Thoracic aorta (tissue), 2 donors: ENCODE results near the gene MEPCE. TPM values are rescaled to one million over a fixed set of nuclear protein-coding genes. Genes with fewer than 3 reads are reported as not detected.
A peak's percentile ranks its signal among the peaks of the same experiment; 100 is the strongest.

Source experiments
- ATAC-seq: fragments of 150-250 bp; one replicate; pipeline ENCODE4 v1.8.0; 2017; ENCODE audit warnings: low read depth; ENCODE audit not compliant: insufficient number of reproducible peaks, low FRiP score
- DNase-seq: peaks from one replicate; pipeline ENCODE4 v3.0.0-alpha.2; 2020; ENCODE audit warnings: low spot score
- H3K27ac ChIP-seq, 2 donors: fragments of 200-600 bp; sonication (generic); 1 replicate in 1 of 2; 2 replicates in 1 of 2; pipeline ENCODE4 v1.5.1; 2016; ENCODE audit warnings: mild to moderate bottlenecking in 2 of 2, moderate library complexity in 2 of 2
- H3K27me3 ChIP-seq: fragments of 200-600 bp; sonication (generic); replicated peaks from 2 replicates; pipeline ENCODE4 v1.6.0; 2016; ENCODE audit warnings: mild to moderate bottlenecking; ENCODE audit not compliant: insufficient read depth
- H3K36me3 ChIP-seq: fragments of 200-600 bp; sonication (generic); one replicate; pipeline ENCODE4 v1.5.1; 2016
- H3K4me1 ChIP-seq, 2 donors: fragments of 200-600 bp; sonication (generic); 1 replicate in 1 of 2; 2 replicates in 1 of 2; pipeline versions ENCODE4 v1.5.1 to v1.6.0; 2016; ENCODE audit warnings: low read depth in 2 of 2, mild to moderate bottlenecking in 1 of 2; ENCODE audit not compliant: control insufficient read depth in 1 of 2
- H3K4me3 ChIP-seq: fragments of 200-600 bp; sonication (generic); 2 replicates; pipeline ENCODE4 v1.5.1; 2016; ENCODE audit warnings: mild to moderate bottlenecking
- H3K9me3 ChIP-seq: fragments of 200-600 bp; sonication (generic); 2 replicates; pipeline ENCODE4 v1.5.1; 2016
- CTCF ChIP-seq: fragments of 200-600 bp; sonication (generic); IDR thresholded peaks from one replicate; pipeline ENCODE4 v1.5.1; 2019; ENCODE audit warnings: antibody characterized with exemption
- total RNA-seq, 2 donors: library from RNA; depleted of rRNA; stranded (reverse); fragments of >200 nt; gene quantifications; one replicate each; pipeline versions ENCODE4 v1.1.0 to v1.2.3, GENCODE V29; 2016

The MEPCE gene
- total RNA-seq, 2 donors from 2014 or later, result 27.2 to 27.8 TPM

- no peak for ATAC-seq
- Histone ChIP-seq H3K27ac (peak overlapping the region in 1 of 2 donors; percentile 99), H3K4me1 (peaks cover 19 to 31% of the 10 kb centered on the region in 2 donors), H3K4me3 (peak overlapping the region; percentile 81), H3K36me3 (peaks cover 7% of the 10 kb centered on the region), H3K9me3 (no peaks in the 10 kb centered on the region), H3K27me3 (no peaks in the 10 kb centered on the region)
- no peak for DNase-seq
- no peak for TF ChIP-seq CTCF
Observed at GRCh38 chr7:100427762-100428198, 1.9 kb upstream of the MEPCE start.

- Histone ChIP-seq H3K4me1 (peaks cover 19 to 35% of the 10 kb centered on the region in 2 donors), H3K27me3 (no peaks in the 10 kb centered on the region), H3K36me3 (peaks cover 13% of the 10 kb centered on the region), H3K4me3 (peak within 1 kb of the TSS; percentile 81), H3K9me3 (no peaks in the 10 kb centered on the region), H3K27ac (peak within 1 kb of the TSS; percentile 99)
- DNase-seq (peak; percentile 82), ATAC-seq (peak; percentile 55)
- TF ChIP-seq CTCF, result peak; percentile 10
Observed at GRCh38 chr7:100428199-100428966, 1.2 kb upstream of the MEPCE start, which contains the start of gene ZCWPW1. ZCWPW1 (minus strand) TSS chr7:100428703; CDS start chr7:100420649, 8,054 bp downstream.

- H3K4me1 ChIP-seq, result peaks cover 19 to 35% of the 10 kb centered on the region in 2 donors
- H3K27ac ChIP-seq, result peak overlapping the region; percentile 99
- DNase-seq (peak; percentile 100), ATAC-seq (peak; percentile 78)
- no peaks in the 10 kb centered on the region for H3K9me3 ChIP-seq
- TF ChIP-seq CTCF, result peak; percentile 32
- H3K4me3 ChIP-seq, result peak overlapping the region; percentile 81
- no peaks in the 10 kb centered on the region for H3K27me3 ChIP-seq
- H3K36me3 ChIP-seq, result peaks cover 20% of the 10 kb centered on the region
Observed at GRCh38 chr7:100428967-100429636, 529 bp upstream of the MEPCE start.

GRCh38 chr7:100430493-100431285 lies 1.1 kb downstream of the MEPCE start:
- Histone ChIP-seq H3K9me3 (no peaks in the 10 kb centered on the region), H3K27ac (peak overlapping the region; percentile 99), H3K36me3 (peaks cover 20% of the 10 kb centered on the region), H3K4me3 (peak overlapping the region; percentile 81), H3K27me3 (no peaks in the 10 kb centered on the region), H3K4me1 (peaks cover 24 to 50% of the 10 kb centered on the region in 2 donors)
- TF ChIP-seq CTCF, result no peak
- DNase-seq (no peak), ATAC-seq (no peak)
